GM18858 (cell line): ENCODE measurements around the gene DCDC2B.

Source experiments
- ATAC-seq: cut with Tn5 transposase; IDR thresholded peaks from one replicate; pipeline ENCODE4 v1.9.1; 2021; ENCODE audit not compliant: unreplicated experiment

DCDC2B gene

GRCh38 chr1:32221980-32222755 lies 13.3 kb downstream of the DCDC2B start, which contains the start of the genes EIF3I and TMEM234:
Gene EIF3I, plus strand, starts transcription at chr1:32222407. Its CDS starts 35 bp downstream, at chr1:32222442.
Gene TMEM234, minus strand, starts transcription at chr1:32222353. Its CDS starts 31 bp downstream, at chr1:32222322.
- ATAC-seq, result no peak

GRCh38 chr1:32223683-32224082 lies 14.8 kb downstream of the DCDC2B start:
- ATAC-seq, result no peak

GRCh38 chr1:32224285-32224684 lies 15.4 kb downstream of the DCDC2B start:
- ATAC-seq, result no peak

GRCh38 chr1:32228771-32229170 lies 19.9 kb downstream of the DCDC2B start:
- ATAC-seq, result no peak

DNA sequence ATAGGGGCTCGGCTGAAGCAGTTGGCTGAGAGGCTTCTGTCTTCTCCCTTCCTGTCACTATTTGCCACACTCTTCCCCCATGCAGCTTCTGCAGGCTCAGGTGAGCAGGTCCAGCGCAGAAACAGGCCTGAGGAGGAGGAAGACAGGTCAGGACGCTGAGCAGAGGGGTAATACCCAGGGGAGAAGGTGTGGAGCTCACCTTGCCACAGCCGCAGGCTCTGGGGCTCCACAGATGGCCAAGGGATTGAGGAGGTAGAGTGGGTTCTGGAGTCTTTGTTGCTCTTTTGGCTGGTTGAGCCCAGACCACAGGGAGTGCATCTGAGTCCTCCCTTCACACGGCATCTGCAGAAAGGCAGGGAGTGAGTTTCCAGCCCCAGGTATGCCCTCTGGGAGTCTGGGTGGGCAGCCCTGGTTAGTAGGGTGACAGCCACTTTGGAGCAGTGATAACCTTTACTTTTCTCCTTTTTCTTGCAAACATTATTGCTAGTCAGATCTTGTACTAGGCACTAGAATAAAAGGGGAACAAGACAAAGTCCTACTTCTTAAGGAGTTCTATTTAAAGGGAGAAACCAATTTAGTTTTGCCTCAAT lies 23.0 kb downstream of the DCDC2B start:
- no peak for ATAC-seq

- no peak for ATAC-seq
Measured at GRCh38 chr1:32232558-32233304, 23.8 kb downstream of the DCDC2B start.

- ATAC-seq, result no peak
Measured at GRCh38 chr1:32234792-32235191, 25.9 kb downstream of the DCDC2B start.

- ATAC-seq, result no peak
Measured at GRCh38 chr1:32239337-32239736, 30.4 kb downstream of the DCDC2B start.

- ATAC-seq, result no peak
Measured at GRCh38 chr1:32239790-32240139, 30.9 kb downstream of the DCDC2B start.

DNA sequence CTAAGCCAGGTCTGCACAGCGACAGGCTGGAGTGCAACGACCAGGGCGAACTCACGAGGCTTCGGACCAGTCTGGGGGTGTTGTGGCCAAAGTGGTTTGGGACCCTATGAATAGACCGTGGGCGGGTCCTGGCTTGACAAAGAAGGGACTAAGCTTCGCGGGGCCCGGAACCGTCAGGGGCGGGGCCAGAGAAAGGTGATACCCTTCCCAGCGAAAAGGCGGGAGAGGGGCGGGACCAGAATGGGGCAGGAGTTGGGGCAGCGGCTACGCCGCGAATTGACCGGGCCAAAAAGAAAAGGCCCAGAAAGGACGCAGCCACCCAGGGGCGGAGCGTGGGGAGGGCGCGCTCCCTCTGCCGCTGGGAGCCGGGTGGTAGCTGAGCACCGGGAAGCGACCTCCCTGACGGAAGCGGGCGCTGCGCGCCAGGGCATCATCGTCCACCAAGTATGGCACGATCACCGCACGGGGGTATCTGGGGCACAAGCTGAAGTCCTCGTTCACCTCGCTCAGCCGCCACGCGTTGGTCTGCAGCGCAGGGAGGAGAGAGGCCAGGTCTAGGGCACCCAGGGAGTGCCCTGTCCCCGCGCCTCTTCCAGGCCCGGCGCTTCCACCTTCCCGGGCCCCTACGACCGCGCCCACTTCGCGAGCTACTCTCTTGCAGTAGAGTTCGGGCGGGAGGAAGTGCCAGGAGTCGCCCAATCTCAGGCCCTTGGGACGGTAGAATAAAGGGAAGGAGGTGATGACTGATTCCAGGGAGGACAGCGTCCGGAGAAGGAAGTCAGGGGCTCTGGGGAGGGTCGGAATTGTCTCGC lies 31.5 kb downstream of the DCDC2B start:
- no peak for ATAC-seq

DNA sequence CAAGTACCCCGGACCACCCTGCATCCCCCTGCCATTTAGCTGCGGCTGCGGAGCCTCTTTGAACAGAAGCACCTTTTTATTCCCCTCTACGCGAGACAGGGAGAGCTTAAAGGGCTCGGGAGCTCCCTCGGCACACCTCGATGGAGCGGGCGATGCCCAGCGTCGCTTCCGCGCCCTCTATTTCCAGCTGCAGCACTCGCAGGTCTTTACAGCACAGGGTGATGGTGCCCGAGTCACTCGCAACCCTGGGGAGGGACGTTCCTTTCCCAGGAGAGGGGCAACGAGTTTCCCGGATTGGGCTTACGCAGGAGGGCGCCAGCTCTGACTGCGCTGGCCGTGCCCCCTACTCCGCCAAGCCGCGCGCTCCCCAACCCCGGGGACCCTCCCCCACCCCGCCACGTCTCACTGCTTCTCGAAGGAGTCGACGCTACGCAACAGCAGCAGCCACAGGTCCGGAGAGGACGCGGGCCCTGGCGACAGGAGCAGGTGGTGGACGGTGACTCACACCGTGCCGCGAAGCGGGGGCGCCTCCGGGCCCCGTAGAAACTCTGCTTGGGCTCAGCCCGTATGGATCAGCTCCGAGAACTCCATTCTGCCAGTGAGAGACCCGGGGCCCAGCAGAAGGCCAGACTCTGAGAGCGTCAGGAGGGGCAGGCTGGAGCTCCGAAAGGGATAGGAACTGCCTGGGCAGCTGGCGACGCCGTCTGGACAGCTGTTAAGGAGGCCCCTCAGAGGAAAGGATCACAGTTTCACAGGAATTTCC lies 32.3 kb downstream of the DCDC2B start:
- no peak for ATAC-seq

GRCh38 chr1:32242341-32242851 lies 33.5 kb downstream of the DCDC2B start:
- ATAC-seq, result no peak

GRCh38 chr1:32246888-32247273 lies 38.0 kb downstream of the DCDC2B start, which contains the start of gene FAM167B:
Gene FAM167B, plus strand, starts transcription at chr1:32247222. Its CDS starts 200 bp downstream, at chr1:32247422.
- no peak for ATAC-seq

- no peak for ATAC-seq
Measured at GRCh38 chr1:32247452-32247851, 38.6 kb downstream of the DCDC2B start.

- ATAC-seq, result no peak
Measured at GRCh38 chr1:32247983-32248889, 39.3 kb downstream of the DCDC2B start.

DNA sequence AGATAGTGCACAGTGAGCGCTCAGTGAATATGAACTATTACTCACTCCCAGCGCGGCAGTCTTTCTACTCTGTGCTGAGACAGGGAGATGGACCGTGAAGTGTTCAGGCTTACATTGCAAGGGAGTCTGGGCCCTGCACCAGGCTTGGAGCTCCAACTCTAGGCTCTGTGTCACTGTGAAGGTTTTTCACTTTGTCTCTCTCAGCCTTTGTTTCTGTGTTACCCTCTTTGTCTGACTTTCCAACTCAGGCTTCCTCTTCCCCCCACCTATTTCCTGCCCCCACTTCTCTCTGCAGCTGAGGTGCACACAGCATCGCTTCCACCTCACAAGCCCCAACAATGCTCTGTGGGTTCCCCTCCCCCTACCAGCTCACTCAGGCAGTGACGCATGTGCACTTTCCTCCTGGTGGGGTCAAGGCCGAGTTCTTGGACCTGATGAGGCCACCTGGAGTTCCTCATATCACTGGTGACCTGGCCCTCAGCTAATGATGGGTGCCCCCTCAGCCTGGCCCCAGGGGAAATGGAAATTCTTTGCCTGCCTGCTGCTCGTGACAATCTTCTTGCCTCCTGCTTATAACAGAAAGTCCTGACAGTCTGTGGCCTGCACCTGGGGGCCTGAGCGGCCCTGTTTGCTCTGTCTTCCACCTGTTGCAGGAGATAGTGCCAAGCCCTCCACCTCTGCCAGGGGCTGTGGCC lies 41.1 kb downstream of the DCDC2B start:
- peak; percentile 41 for ATAC-seq

GRCh38 chr1:32250893-32251716 lies 42.2 kb downstream of the DCDC2B start, which contains the start of gene LCK:
Gene LCK, plus strand, starts transcription at chr1:32251265. Its CDS starts 23,065 bp downstream, at chr1:32274330.
- no peak for ATAC-seq
